KMS-11 (cell line): ENCODE data around the gene MLPH.

Experiments used
- H2AFZ ChIP-seq: fragments of 200-600 bp; sonication (generic); 2 replicates; pipeline ENCODE4 v1.6.1; 2016; ENCODE audit warnings: antibody characterized with exemption, mixed run types, low read depth
- H3K27ac ChIP-seq: fragments of 200-600 bp; sonication (generic); 2 replicates; pipeline ENCODE4 v1.6.1; 2016; ENCODE audit warnings: mild to moderate bottlenecking, mixed run types
- H3K27me3 ChIP-seq: fragments of 200-600 bp; sonication (generic); 2 replicates; pipeline ENCODE4 v1.6.1; 2017; ENCODE audit warnings: mild to moderate bottlenecking, low read depth, mixed run types, moderate library complexity; ENCODE audit not compliant: insufficient read depth
- H3K36me3 ChIP-seq: fragments of 200-600 bp; sonication (generic); 2 replicates; pipeline ENCODE4 v1.6.1; 2017; ENCODE audit warnings: mild to moderate bottlenecking, mixed run types; ENCODE audit not compliant: insufficient read depth
- H3K4me1 ChIP-seq: fragments of 200-600 bp; sonication (generic); 2 replicates; pipeline ENCODE4 v1.6.1; 2016; ENCODE audit warnings: mild to moderate bottlenecking, low read depth, mixed run types; ENCODE audit not compliant: poor library complexity, severe bottlenecking
- H3K4me2 ChIP-seq: fragments of 200-600 bp; sonication (generic); 2 replicates; pipeline ENCODE4 v1.7.0; 2016; ENCODE audit warnings: mild to moderate bottlenecking, mixed run types
- H3K4me3 ChIP-seq: fragments of 200-600 bp; sonication (generic); IDR thresholded peaks from 2 replicates; pipeline ENCODE4 v1.6.1; 2017; ENCODE audit warnings: low read depth, low read length, mixed read lengths; ENCODE audit not compliant: insufficient read depth
- H3K79me2 ChIP-seq: fragments of 200-600 bp; sonication (generic); 2 replicates; pipeline ENCODE4 v1.6.1; 2016; ENCODE audit warnings: low read depth, mixed run types; ENCODE audit not compliant: insufficient read depth
- H3K9ac ChIP-seq: fragments of 200-600 bp; sonication (generic); 2 replicates; pipeline ENCODE4 v1.6.1; 2016; ENCODE audit warnings: mild to moderate bottlenecking, mixed run types
- H4K20me1 ChIP-seq: fragments of 200-600 bp; sonication (generic); 2 replicates; pipeline ENCODE4 v1.6.1; 2016; ENCODE audit warnings: mild to moderate bottlenecking, mixed run types; ENCODE audit not compliant: insufficient read depth
- CTCF ChIP-seq: fragments of 200-600 bp; sonication (generic); conservative IDR thresholded peaks from 2 replicates; pipeline ENCODE4 v1.6.1; 2017; ENCODE audit warnings: low read depth, mild to moderate bottlenecking, antibody characterized with exemption, low read length, moderate library complexity, mixed read lengths

MLPH gene

GRCh38 chr2:237480988-237481525 lies 6.0 kb upstream of the MLPH start:
- Histone ChIP-seq H3K4me3 (no peak overlapping the region), H3K79me2 (no peaks in the 10 kb centered on the region), H3K4me1 (peaks cover 3% of the 10 kb centered on the region), H3K36me3 (no peaks in the 10 kb centered on the region), H4K20me1 (no peaks in the 10 kb centered on the region), H3K9ac (no peak overlapping the region), H2AFZ (no peak overlapping the region), H3K27ac (no peak overlapping the region), H3K4me2 (no peak overlapping the region), H3K27me3 (no peaks in the 10 kb centered on the region)
- no peak for TF ChIP-seq CTCF

GRCh38 chr2:237482485-237482884 lies 4.6 kb upstream of the MLPH start:
- Histone ChIP-seq H3K4me1 (no peaks in the 10 kb centered on the region), H3K4me2 (no peak overlapping the region), H4K20me1 (no peaks in the 10 kb centered on the region), H3K27ac (no peak overlapping the region), H3K27me3 (no peaks in the 10 kb centered on the region), H3K36me3 (no peaks in the 10 kb centered on the region), H3K4me3 (no peak overlapping the region), H2AFZ (no peak overlapping the region), H3K79me2 (no peaks in the 10 kb centered on the region), H3K9ac (no peak overlapping the region)
- no peak for TF ChIP-seq CTCF

- Histone ChIP-seq H3K4me2 (no peak overlapping the region), H2AFZ (no peak overlapping the region), H3K9ac (no peak overlapping the region), H3K79me2 (no peaks in the 10 kb centered on the region), H3K36me3 (no peaks in the 10 kb centered on the region), H3K4me3 (no peak overlapping the region), H3K27ac (no peak overlapping the region), H4K20me1 (no peaks in the 10 kb centered on the region), H3K27me3 (no peaks in the 10 kb centered on the region), H3K4me1 (no peaks in the 10 kb centered on the region)
- no peak for TF ChIP-seq CTCF
These were observed 3.9 kb upstream of the MLPH start for GRCh38 chr2:237483018-237483731.

GRCh38 chr2:237485304-237485703 lies 1.7 kb upstream of the MLPH start:
- no peaks in the 10 kb centered on the region for H3K36me3 ChIP-seq
- no peak overlapping the region for H3K4me3 ChIP-seq
- H3K9ac ChIP-seq, result no peak overlapping the region
- no peaks in the 10 kb centered on the region for H3K27me3 ChIP-seq
- H3K4me1 ChIP-seq, result no peaks in the 10 kb centered on the region
- H4K20me1 ChIP-seq, result no peaks in the 10 kb centered on the region
- H3K27ac ChIP-seq, result no peak overlapping the region
- no peaks in the 10 kb centered on the region for H3K79me2 ChIP-seq
- no peak overlapping the region for H3K4me2 ChIP-seq
- TF ChIP-seq CTCF, result no peak
- H2AFZ ChIP-seq, result no peak overlapping the region
